Neural cell (in vitro differentiated cells): ENCODE results near the gene EHMT1. TPM values are rescaled to one million over a fixed set of nuclear protein-coding genes. Genes with fewer than 3 reads are reported as not detected.

ENCODE experiments used
- H2AFZ ChIP-seq: fragments of 200-600, 300-800 bp; sonication (generic), shearing (Covaris generic); 2 replicates; pipeline ENCODE4 v1.6.0; 2014; ENCODE audit warnings: low read depth, mild to moderate bottlenecking, antibody characterized with exemption, low read length, moderate library complexity
- H3F3A ChIP-seq: fragments of 200-600 bp; shearing (Covaris generic); 2 replicates; pipeline ENCODE4 v1.6.1; 2016; ENCODE audit warnings: mild to moderate bottlenecking, moderate library complexity, mixed read lengths, antibody characterized with exemption, low read length; ENCODE audit not compliant: insufficient read depth, poor library complexity, severe bottlenecking
- H3K27ac ChIP-seq: fragments of 200-600, 300-800 bp; sonication (generic), shearing (Covaris generic); 2 replicates; pipeline ENCODE4 v1.5.1; 2014; ENCODE audit warnings: mild to moderate bottlenecking, low read length, moderate library complexity
- H3K27me3 ChIP-seq: fragments of 300-800, 200-600 bp; sonication (generic), shearing (Covaris generic); 2 replicates; pipeline ENCODE4 v1.6.0; 2014; ENCODE audit warnings: mild to moderate bottlenecking, low read depth, low read length, moderate library complexity; ENCODE audit not compliant: insufficient read depth
- H3K36me3 ChIP-seq: fragments of 300-800, 200-600 bp; sonication (generic), shearing (Covaris generic); 2 replicates; pipeline ENCODE4 v1.5.1; 2014; ENCODE audit warnings: mild to moderate bottlenecking, antibody characterized with exemption, low read length, moderate library complexity; ENCODE audit not compliant: insufficient read depth
- H3K4me2 ChIP-seq: fragments of 300-800, 200-600 bp; sonication (generic), shearing (Covaris generic); 2 replicates; pipeline ENCODE4 v1.6.0; 2014; ENCODE audit warnings: mild to moderate bottlenecking, low read length
- H3K4me3 ChIP-seq: fragments of 300-800, 200-600 bp; sonication (generic), shearing (Covaris generic); 2 replicates; pipeline ENCODE4 v1.5.1; 2014; ENCODE audit warnings: mild to moderate bottlenecking, low read length, moderate library complexity
- H3K79me2 ChIP-seq: fragments of 200-600 bp; shearing (Covaris generic); replicated peaks from 2 replicates; pipeline ENCODE4 v1.6.0; 2014; ENCODE audit warnings: mild to moderate bottlenecking, low read length, moderate library complexity; ENCODE audit not compliant: insufficient read depth
- H3K9ac ChIP-seq: fragments of 300-800, 200-600 bp; sonication (generic), shearing (Covaris generic); 2 replicates; pipeline ENCODE4 v1.6.1; 2016; ENCODE audit warnings: mild to moderate bottlenecking, low read length, mixed read lengths
- H3K9me2 ChIP-seq: fragments of 200-600 bp; shearing (Covaris generic); 2 replicates; pipeline ENCODE4 v1.6.1; 2016; ENCODE audit warnings: mild to moderate bottlenecking, low read length, mixed read lengths; ENCODE audit not compliant: insufficient read depth
- H3K9me3 ChIP-seq: fragments of 200-600, 300-800 bp; sonication (generic), shearing (Covaris generic); 2 replicates; pipeline ENCODE4 v1.6.1; 2016; ENCODE audit warnings: mild to moderate bottlenecking, mixed run types, low read length, moderate library complexity, mixed read lengths
- H4K20me1 ChIP-seq: fragments of 200-600 bp; shearing (Covaris generic); 2 replicates; pipeline ENCODE4 v1.6.1; 2016; ENCODE audit warnings: mild to moderate bottlenecking, mixed run types; ENCODE audit not compliant: insufficient read depth
- EP300 ChIP-seq: fragments of 450-650 bp; conservative IDR thresholded peaks from 2 replicates; pipeline ENCODE4 v1.6.1; 2014; ENCODE audit warnings: antibody characterized with exemption, mild to moderate bottlenecking, moderate library complexity; ENCODE audit not compliant: poor library complexity, severe bottlenecking
- EZH2 ChIP-seq: fragments of 200-600, 300-800 bp; shearing (Covaris generic), sonication (generic); IDR thresholded peaks from 2 replicates; pipeline ENCODE4 v1.6.1; 2014; ENCODE audit warnings: antibody characterized with exemption, low read length, borderline replicate concordance, mild to moderate bottlenecking; ENCODE audit not compliant: insufficient read depth, poor library complexity, severe bottlenecking
- MXI1 ChIP-seq: fragments of 450-650 bp; conservative IDR thresholded peaks from 2 replicates; pipeline ENCODE4 v1.6.1; 2014; ENCODE audit warnings: antibody characterized with exemption, mild to moderate bottlenecking; ENCODE audit not compliant: poor library complexity, severe bottlenecking
- POLR2AphosphoS5 ChIP-seq: IDR thresholded peaks from 2 replicates; pipeline ENCODE4 v1.6.1; 2012
- RAD21 ChIP-seq: fragments of 450-650 bp; conservative IDR thresholded peaks from 2 replicates; pipeline ENCODE4 v1.6.1; 2014; ENCODE audit warnings: antibody characterized with exemption, mild to moderate bottlenecking, moderate library complexity
- REST ChIP-seq: IDR thresholded peaks from 2 replicates; pipeline ENCODE4 v1.6.1; 2012; ENCODE audit warnings: borderline replicate concordance
- SMC3 ChIP-seq: fragments of 450-650 bp; conservative IDR thresholded peaks from 2 replicates; pipeline ENCODE4 v1.6.1; 2014; ENCODE audit warnings: antibody characterized with exemption, mild to moderate bottlenecking, moderate library complexity; ENCODE audit not compliant: poor library complexity
- TAF1 ChIP-seq: IDR thresholded peaks from 2 replicates; pipeline ENCODE4 v1.6.1; 2012; ENCODE audit warnings: low read depth
- polyA plus RNA-seq: library from polyadenylated mRNA; depleted of rRNA; stranded (reverse); fragments of >200 nt; gene quantifications from 2 replicates; pipeline ENCODE4 v1.2.3, GENCODE V29; 2014
- TF ChIP-seq, protein P1 (sequence below): fragments of 450-650 bp; IDR thresholded peaks from 2 replicates; pipeline ENCODE4 v1.5.1; 2014; ENCODE audit warnings: antibody characterized with exemption, mild to moderate bottlenecking, moderate library complexity; ENCODE audit not compliant: poor library complexity, severe bottlenecking

Gene EHMT1
- polyA plus RNA-seq, 1 donor from 2014 or later = 53.0 TPM

- H3K27me3 ChIP-seq = no peaks in the 10 kb centered on the region
- H3K27ac ChIP-seq = peak overlapping the region; percentile 66
- peak overlapping the region; percentile 76 for H3K9ac ChIP-seq
- no peak overlapping the region for H2AFZ ChIP-seq
- H3K4me2 ChIP-seq = peak overlapping the region; percentile 87
- H3K4me3 ChIP-seq = peak overlapping the region; percentile 73
- H4K20me1 ChIP-seq = no peaks in the 10 kb centered on the region
- no peaks in the 10 kb centered on the region for H3K36me3 ChIP-seq
- no peaks in the 10 kb centered on the region for H3K9me2 ChIP-seq
- H3F3A ChIP-seq = no peaks in the 10 kb centered on the region
- no peaks in the 10 kb centered on the region for H3K9me3 ChIP-seq
- H3K79me2 ChIP-seq = peaks cover 67% of the 10 kb centered on the region
- no peak for TF ChIP-seq MXI1
- TF ChIP-seq, protein P1, sequence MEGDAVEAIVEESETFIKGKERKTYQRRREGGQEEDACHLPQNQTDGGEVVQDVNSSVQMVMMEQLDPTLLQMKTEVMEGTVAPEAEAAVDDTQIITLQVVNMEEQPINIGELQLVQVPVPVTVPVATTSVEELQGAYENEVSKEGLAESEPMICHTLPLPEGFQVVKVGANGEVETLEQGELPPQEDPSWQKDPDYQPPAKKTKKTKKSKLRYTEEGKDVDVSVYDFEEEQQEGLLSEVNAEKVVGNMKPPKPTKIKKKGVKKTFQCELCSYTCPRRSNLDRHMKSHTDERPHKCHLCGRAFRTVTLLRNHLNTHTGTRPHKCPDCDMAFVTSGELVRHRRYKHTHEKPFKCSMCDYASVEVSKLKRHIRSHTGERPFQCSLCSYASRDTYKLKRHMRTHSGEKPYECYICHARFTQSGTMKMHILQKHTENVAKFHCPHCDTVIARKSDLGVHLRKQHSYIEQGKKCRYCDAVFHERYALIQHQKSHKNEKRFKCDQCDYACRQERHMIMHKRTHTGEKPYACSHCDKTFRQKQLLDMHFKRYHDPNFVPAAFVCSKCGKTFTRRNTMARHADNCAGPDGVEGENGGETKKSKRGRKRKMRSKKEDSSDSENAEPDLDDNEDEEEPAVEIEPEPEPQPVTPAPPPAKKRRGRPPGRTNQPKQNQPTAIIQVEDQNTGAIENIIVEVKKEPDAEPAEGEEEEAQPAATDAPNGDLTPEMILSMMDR = no peak
- TF ChIP-seq REST = no peak
- TF ChIP-seq EZH2 = no peak
- TF ChIP-seq SMC3 = no peak
- TF ChIP-seq EP300 = no peak
- no peak for TF ChIP-seq RAD21
- no peak for TF ChIP-seq TAF1
- no peak for TF ChIP-seq POLR2AphosphoS5
Observed at GRCh38 chr9:137620048-137620405, 1.2 kb downstream of the EHMT1 start.

DNA sequence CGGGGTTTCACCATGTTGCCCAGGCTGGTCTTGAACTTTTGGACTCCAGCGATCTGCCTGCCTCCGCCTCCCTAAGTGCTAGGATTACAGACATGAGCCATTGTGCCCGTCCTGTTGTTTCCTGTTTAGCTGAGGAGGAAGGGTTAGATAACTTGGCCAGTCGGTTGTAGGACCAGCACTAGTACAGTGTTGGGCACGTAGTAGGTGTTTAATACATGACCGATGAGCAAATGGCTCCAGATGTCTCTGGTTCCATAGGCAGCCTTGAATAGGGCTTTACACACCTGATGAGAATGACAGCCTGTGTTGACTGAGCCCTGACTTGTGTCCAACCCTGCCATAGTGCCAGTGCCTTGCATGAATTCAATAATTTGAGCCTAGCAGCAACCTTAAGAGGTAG lies 1.8 kb downstream of the EHMT1 start:
- H3K36me3 ChIP-seq = no peaks in the 10 kb centered on the region
- no peaks in the 10 kb centered on the region for H3K9me3 ChIP-seq
- no peaks in the 10 kb centered on the region for H3K9me2 ChIP-seq
- H2AFZ ChIP-seq = no peak overlapping the region
- no peak overlapping the region for H3K27ac ChIP-seq
- H3K4me3 ChIP-seq = peak overlapping the region; percentile 73
- TF ChIP-seq RAD21 (no peak), EP300 (no peak), SMC3 (no peak), MXI1 (no peak), REST (no peak), EZH2 (no peak), POLR2AphosphoS5 (no peak), TAF1 (no peak)
- TF ChIP-seq, protein P1 = no peak
- H3K4me2 ChIP-seq = peak overlapping the region; percentile 87
- H3K9ac ChIP-seq = peak overlapping the region; percentile 76
- H3K27me3 ChIP-seq = no peaks in the 10 kb centered on the region
- no peaks in the 10 kb centered on the region for H3F3A ChIP-seq
- no peaks in the 10 kb centered on the region for H4K20me1 ChIP-seq
- H3K79me2 ChIP-seq = peaks cover 73% of the 10 kb centered on the region
